Gastrocnemius medialis (tissue), 4 donors: Measurements from ENCODE around the gene HMGXB4.
A peak's percentile ranks its signal among the peaks of the same experiment; 100 is the strongest.

Experiments
- CTCF ChIP-seq, 5 experiments: fragments of 450-650 bp in 3 of 5; fragments of 200-600 bp in 2 of 5; sonication (generic) in 2 of 5; IDR thresholded peaks in 4 of 5; conservative IDR thresholded peaks in 1 of 5; 1 replicate in 4 of 5; 2 replicates in 1 of 5; pipeline ENCODE4 v1.5.1; 2016 to 2019; ENCODE audit warnings: antibody characterized with exemption in 5 of 5, mild to moderate bottlenecking in 3 of 5, moderate library complexity in 3 of 5
- POLR2A ChIP-seq, 2 donors: fragments of 450-650 bp; IDR thresholded peaks; one replicate each; pipeline ENCODE4 v1.6.1; 2017; ENCODE audit warnings: antibody characterized with exemption in 2 of 2, mild to moderate bottlenecking in 2 of 2, moderate library complexity in 2 of 2

GRCh38 chr22:35314161-35314942, 57.1 kb downstream of the HMGXB4 start:
- TF ChIP-seq CTCF (IDR thresholded peaks at IDR 0.05 in 4 of 5, conservative IDR thresholded peaks at IDR 0.05 in 1 of 5) (no peak), POLR2A (IDR thresholded peaks at IDR 0.05) (peak; percentile 42 to 69)
